GM19438 (cell line): ENCODE data around the gene ZBTB6.
A peak's percentile ranks its signal among the peaks of the same experiment; 100 is the strongest.
"Not testable (repeated sequence)": the region's sequence is repeated elsewhere in the genome, so short reads cannot be mapped to it uniquely, and the experiment has no call there.

Experiments used
- ATAC-seq: cut with Tn5 transposase; IDR thresholded peaks from one replicate; pipeline ENCODE4 v1.9.1; 2021; ENCODE audit warnings: low read depth; ENCODE audit not compliant: unreplicated experiment

Gene ZBTB6

DNA sequence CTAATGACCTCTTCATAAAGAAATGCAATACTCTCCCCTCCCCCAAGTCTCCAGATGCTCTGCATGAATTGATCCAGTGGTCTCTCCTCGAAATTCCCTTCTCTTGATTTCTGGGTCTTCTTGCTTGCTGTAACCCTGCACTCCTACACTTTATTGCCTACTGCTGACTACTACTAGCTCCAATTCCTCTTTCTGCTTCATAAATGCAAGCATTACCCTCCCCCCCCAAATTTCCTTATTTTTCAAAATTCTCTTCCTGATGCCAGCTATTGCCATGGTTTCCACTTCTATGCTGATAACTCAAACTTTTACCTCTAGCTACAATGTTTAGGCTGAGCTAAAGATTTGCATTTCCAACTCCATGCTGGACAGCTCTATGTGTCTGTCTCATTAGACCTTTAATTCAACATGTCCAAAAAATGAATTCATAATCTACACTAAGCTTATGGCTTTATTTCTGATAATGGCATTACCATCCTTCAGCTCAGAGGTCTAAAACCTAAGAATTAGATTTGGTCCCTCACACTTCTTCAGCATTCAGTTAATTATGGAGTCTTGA lies 16.8 kb upstream of the ZBTB6 start:
- ATAC-seq, result no peak

- no peak for ATAC-seq
Observed at GRCh38 chr9:122923947-122924346, 10.8 kb upstream of the ZBTB6 start.

- no peak for ATAC-seq
Observed at GRCh38 chr9:122922713-122923112, 9.6 kb upstream of the ZBTB6 start.

DNA sequence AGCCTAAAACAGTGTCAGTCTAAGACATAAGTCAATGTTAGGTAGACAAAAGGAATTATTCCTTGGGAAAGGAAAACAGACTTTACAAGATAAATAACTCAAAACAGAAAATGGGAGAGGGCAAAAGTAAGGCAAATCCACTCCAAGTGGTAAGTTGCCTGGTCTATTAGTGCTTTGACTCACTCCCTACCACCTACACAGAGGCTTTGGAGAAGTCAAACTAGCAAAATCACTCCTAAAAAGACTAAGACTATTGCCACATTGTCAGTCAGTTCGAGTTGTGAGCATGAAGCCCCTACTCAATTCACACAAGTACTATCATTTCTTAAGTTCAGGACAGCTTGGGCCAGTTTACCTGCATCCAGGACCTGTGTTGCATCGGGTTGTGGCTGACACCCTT lies 5.2 kb upstream of the ZBTB6 start:
- no peak for ATAC-seq

DNA sequence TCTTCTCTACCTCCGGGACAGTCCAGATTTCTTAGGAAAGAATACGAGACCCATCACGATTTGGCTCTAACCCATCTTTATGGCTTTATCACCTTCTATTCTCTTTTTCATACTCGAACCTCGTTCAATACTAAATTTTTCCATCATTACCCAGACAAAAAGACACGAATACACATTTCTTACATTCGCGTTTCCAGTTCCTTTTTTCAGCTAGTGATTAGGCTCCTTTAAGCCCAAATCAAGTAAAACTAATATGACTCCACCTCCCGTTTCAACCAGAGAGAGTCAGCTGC lies 506 bp downstream of the ZBTB6 start:
- no peak for ATAC-seq

DNA sequence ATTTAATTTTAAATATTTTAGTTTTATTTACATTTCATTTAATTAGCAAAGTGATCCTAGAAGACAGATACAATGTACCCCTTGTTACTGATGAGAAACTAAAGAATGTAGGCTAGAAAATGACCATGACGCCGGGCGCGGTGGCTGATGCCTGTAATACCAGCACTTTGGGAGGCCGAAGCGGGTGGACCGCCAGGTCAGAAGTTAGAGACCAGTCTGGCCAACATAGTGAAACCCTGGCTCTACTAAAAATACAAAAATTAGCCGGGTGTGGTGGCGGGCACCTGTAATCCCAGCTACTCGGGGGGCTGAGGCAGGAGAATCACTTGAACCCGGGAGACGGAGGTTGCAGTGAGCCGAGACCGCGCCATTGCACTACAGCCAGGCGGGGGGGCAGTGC lies 7.0 kb downstream of the ZBTB6 start:
- not testable (repeated sequence) for ATAC-seq

GRCh38 chr9:122904823-122905710 lies 8.1 kb downstream of the ZBTB6 start, which contains the start of gene RC3H2:
Gene RC3H2 (minus strand): TSS chr9:122905359. CDS start chr9:122897509, 7,850 bp downstream.
- ATAC-seq, result peak; percentile 88

- peak; percentile 18 for ATAC-seq
Observed at GRCh38 chr9:122904466-122904822, 8.7 kb downstream of the ZBTB6 start.

GRCh38 chr9:122900791-122901190 lies 12.3 kb downstream of the ZBTB6 start:
- ATAC-seq, result no peak

DNA sequence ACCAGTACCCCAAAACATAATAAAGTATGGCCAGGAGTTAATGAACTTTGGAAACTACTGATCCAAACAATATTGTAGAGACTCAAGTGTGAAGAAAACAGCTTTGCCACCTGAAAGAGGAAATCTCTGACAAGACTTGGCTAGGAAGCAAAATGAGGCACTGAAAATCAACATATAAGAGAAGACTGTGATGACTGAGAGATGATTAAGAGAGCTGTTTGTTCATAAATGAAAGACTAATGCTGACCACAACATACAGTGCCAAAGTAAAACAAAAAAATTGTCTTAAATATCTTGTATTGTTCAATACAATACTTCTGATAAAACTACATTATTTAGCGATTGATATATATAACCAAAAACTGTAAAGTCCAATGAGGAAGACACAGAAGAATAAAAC lies 15.2 kb downstream of the ZBTB6 start:
- ATAC-seq, result no peak

DNA sequence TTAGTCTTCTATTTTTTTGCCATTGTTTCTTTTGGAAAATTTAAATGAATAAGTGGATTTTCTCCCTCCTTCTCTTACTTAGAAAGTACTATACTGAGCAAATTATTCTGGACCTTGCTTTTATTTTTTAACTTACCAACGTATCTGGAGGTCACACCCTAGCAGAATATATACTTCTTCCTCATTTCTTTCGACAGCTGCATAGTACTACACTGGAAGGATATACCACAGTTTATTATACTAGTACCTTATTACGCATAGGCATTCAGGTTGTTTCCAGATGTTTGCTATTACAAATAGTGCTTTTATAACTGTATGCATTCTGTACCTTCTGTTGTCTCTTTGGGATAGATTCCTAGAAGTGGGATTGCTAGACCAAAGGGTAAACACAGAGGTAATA lies 24.6 kb downstream of the ZBTB6 start:
- no peak for ATAC-seq

DNA sequence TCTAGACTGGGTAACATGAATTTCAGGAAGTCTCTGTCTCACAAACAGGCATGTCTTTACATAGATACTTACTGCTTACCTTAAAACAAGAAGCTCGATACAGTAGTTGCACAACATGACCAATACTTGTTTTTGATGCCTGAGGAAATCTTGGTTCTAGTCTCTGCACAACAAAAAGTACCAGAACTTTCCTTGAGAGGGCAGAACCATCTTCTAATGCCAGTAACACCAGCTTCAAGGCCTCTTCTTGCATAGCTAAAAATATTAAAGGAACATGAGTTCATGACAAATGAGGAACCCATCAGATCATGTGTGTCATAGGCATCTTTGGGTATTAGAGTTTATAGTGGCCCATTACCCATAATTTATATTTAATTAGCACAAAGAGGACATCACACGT lies 30.0 kb downstream of the ZBTB6 start:
- ATAC-seq, result no peak

DNA sequence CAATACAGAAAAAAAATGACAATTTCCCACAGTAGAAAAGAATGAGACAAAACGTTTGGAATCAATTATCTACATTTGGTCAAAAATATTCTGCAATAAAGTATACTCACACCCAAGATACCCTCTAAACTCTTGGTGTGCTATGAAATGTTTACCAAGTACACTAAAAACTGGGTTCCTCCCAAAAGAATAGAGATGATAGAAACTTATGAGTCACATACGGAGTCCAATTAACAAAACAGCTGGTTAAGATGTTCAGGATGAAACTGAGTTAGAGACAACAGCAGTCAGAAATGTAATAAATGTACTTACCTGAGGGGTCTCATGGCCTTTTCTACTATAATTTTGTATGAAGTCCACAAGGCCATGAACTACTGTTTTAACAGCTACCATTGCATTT lies 33.7 kb downstream of the ZBTB6 start:
- no peak for ATAC-seq

DNA sequence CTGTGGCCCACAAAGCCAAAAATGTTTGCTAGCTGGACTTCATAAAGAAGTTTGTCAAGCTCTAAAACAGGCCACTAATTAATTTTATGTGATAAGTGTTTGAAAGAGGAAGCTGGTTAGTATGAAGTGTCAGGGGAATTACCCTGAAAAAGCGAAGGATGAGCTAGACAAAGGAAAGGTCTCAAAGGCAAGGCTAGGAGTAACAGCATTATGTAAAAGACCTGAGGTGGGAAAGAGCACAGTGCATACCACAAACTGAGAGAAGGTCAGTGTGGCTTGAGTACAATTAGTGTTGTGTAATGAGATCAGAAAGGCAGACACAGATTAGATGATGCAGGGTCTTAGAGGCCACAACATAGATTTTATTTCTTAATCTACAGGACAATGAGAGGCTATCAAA lies 37.6 kb downstream of the ZBTB6 start:
- ATAC-seq, result no peak

DNA sequence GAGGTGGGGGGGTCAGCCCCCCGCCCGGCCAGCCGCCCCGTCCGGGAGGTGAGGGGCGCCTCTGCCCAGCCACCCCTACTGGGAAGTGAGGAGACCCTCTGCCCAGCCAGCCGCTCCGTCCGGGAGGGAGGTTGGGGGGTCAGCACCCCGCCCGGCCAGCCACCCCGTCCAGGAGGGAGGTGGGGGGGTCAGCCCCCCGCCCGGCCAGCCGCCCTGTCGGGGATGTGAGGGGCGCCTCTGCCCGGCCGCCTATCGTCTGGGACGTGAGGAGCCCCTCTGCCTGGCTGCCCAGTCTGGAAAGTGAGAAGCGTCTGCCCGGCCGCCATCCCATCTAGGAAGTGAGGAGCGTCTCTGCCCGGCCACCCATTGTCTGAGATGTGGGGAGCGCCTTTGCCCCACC lies 45.8 kb downstream of the ZBTB6 start:
- not testable (repeated sequence) for ATAC-seq

GRCh38 chr9:122866079-122866478 lies 47.0 kb downstream of the ZBTB6 start:
- ATAC-seq, result no peak

- no peak for ATAC-seq
Observed at GRCh38 chr9:122865300-122865699, 47.8 kb downstream of the ZBTB6 start.

DNA sequence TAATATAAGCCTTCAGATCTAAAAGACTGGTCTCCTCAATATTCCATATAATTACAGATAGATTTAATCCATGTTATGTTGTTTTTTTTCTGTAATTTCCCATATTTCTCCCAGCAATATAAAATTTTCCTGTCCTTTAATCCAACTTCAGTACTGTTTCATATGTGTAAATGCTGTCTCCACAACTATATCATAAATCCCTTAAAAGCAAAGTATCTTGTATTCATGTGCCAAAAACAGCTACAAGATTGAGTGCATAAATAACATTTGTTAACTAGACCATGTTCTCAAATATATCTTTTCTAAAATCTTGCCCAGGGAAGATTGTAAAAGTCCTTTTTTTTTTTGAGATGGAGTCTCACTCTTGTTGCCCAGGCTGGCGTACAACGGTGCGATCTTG lies 49.7 kb downstream of the ZBTB6 start:
- ATAC-seq, result no peak

DNA sequence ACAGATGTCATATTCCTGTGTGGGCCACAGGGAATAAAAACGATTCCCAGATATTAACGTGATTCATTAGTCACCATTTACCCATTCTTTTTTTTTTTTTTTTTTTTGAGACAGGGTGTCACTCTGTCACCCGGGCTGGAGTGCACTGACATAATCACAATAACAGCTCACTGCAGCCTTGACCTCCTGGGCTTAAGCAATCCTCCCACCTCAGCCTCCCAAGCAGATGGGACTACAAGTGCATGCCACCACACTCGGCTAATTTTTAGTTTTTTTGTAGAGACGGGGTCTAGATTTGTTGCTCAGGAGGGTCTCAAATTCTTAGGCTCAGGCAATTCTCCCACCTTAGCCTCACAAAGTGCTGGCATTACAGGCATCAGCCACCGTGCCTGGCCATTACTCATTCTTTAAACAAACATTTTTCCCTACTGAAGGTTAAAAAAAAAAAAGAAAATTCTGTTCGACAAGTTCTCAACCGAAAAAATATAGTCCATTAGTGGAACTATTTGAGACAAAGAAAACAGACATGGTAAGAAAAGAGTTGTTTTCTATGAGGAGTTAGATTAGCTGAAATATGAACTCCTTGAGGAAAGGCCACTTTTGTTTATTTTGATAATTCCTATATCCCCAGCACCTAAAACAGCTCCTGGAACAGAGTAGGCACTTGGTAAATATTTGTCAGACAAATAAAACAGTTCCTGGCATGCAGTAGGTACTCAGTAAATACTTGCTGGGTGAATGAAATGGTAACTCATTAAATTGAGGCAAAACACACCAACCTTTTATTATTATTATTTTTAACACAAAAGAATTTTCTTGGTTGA lies 52.6 kb downstream of the ZBTB6 start:
- no peak for ATAC-seq
